GM18499 (cell line): ENCODE results near the gene TBC1D22A.

ENCODE experiments used
- ATAC-seq: cut with Tn5 transposase; IDR thresholded peaks from one replicate; pipeline ENCODE4 v1.9.1; 2021; ENCODE audit warnings: moderate number of reproducible peaks; ENCODE audit not compliant: insufficient read depth, unreplicated experiment

The TBC1D22A gene

GRCh38 chr22:46964773-46965550 is 202.5 kb downstream of the TBC1D22A start:
- ATAC-seq: no peak

DNA sequence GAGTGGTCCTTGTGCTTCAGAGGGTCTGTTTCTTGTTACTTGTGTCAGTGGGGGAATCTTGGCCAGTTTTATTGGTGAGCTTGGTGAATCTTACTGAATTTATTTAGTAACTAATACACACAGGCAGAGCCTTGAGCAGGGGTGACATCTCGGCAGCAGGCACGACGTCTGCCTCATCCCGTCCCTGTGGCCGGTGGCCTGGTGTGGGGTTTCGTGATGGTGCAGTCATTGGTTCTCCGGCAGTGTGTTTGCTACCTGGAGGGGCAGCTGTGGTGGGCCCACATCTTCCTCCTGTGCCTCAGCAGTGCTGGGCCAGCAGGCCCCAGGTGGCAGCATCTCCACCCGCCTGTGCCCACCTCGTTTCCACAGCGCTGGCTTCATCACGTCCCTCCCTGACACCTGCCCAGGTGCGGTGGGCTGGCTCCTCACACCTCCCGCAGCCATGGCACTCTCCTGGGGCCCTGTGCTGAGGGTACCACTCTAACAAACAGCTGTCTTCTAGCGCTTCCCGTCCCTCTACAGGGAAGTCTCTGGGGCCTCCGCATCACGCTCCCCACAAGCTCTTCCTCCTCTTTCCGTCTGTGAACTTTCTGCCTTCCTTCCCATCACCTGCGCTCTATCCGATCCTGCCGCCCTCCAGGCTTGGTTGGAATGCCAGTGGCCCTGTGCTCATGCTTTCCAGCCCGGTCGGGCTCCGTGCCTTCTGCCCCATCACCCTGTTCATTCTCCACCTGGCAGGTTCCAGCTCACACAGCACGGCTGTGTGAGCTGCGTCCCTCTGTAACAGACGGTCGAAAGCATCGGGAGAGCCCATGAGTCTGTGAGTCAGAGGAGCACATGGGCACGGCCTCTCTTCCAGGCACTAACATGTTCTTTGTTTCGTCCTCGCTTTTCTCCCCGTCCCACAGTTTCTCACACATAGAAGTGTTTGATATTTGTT is 203.4 kb downstream of the TBC1D22A start:
- ATAC-seq: no peak

DNA sequence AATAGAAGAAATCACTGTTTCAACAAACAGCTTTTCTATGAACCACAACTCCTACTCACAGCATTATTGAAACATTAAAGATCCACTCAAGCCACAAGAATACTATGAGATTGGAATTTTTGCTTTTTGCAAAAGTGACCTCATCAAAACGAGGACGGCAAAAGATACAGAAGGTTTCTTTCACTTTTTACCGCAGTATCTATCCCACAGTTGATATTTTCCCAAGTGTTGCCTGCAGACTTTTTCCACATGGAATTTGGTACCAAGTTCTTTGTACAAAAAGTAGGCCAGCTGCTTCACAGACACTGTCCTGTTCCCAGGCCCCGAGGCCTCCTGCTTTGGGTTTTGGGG is 204.0 kb downstream of the TBC1D22A start:
- no peak for ATAC-seq

DNA sequence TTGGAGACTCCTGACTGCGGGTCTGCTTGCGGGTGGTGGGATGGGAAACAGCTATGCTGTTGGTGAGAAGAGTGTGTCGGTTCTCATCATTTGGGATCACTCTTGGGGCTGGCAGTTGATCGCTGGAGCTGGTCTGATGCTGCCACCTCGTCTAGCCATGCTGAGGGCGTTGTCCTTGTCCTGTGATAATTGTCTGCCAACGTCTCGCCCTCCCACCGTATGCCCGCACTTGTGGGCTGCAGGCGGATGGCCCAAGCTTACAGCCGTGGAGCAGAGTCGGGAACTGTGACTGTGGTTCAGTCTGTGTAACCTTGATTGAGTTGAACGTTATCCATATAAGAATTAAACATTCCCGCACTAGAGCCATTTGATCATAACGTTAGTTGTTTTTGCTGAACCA is 204.4 kb downstream of the TBC1D22A start:
- no peak for ATAC-seq

GRCh38 chr22:46967445-46968358 is 205.3 kb downstream of the TBC1D22A start:
- ATAC-seq: no peak

DNA sequence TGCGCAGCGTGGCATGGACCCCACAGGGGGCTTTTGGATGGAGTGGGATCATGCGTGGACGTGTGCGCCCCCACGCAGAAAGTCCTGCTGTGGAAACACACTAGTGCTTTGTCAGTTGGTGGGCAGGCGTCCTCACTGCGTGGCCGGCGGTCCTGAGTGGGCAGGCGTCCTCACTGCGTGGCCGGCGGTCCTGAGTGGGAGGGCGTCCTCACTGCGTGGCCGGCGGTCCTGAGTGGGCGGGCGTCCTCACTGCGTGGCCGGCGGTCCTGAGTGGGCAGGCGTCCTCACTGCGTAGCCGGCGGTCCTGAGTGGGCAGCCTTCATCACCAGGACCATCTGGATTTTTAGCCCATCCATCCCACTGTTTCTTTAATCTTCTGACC is 205.9 kb downstream of the TBC1D22A start:
- no peak for ATAC-seq

GRCh38 chr22:46968848-46969247 is 206.4 kb downstream of the TBC1D22A start:
- ATAC-seq: no peak

GRCh38 chr22:46969491-46969890 is 207.0 kb downstream of the TBC1D22A start:
- ATAC-seq: peak; percentile 66

DNA sequence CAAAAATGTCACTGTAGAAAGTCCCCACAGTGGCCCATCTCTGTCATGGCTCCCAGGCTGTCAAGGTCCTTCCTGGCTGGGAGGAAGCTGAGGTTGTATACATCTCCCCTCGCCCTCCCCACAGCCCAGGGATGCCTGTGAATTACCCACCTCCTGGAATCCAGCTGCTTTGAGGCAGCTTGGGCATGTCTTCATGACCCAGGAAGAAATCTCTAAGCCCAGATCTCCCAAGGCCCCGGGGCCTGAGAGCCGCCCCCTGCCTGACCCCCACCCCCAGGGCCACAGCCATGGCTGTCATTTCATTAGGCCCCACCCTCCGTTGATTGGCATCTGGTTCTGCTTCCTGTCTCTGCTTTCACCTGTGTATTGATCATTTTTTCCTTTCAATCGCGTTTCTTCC is 207.5 kb downstream of the TBC1D22A start:
- ATAC-seq: peak; percentile 25

- ATAC-seq: no peak
Observed at GRCh38 chr22:46970411-46971098, 208.1 kb downstream of the TBC1D22A start.

- ATAC-seq: no peak
Observed at GRCh38 chr22:46971099-46971763, 208.8 kb downstream of the TBC1D22A start.

DNA sequence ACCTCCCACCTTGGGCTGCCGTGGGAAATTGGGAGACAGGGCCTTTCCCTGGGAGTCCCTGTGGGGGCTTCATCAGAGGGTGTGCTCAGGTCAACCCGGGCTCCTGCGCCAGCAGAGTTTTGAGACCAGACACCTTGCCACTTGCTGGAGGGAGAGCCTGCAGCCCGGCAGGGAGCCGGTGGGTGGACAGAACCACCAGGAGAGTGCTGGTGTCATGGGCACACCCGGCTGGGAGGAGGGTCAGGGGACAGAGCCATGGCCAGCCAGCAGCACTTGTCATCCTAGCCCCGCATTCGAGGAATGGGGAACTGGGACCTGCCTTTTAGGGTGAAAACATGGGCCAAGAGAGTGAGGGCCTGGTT is 209.3 kb downstream of the TBC1D22A start:
- no peak for ATAC-seq

DNA sequence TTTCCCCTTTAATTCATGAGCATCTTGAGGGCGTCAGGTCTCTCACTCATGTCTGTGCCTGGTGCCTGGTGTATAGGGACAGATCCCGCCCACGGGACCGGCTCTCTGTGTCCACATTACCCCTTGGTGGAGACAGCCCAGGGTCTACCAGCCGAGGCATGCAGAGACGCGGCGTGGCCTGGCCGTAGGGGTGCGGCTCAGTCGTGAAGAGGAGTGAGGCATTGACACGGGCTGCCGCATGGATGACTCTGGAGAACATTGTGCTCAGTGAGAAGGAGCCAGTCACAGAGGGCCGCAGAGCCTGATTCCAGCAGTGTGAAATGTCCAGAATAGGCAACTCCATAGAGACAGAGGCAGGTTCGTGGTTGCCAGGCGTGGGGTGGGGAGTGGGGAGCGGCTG is 209.8 kb downstream of the TBC1D22A start:
- no peak for ATAC-seq

GRCh38 chr22:46972901-46973831 is 210.7 kb downstream of the TBC1D22A start:
- no peak for ATAC-seq

- ATAC-seq: no peak
Observed at GRCh38 chr22:46974077-46974476, 211.6 kb downstream of the TBC1D22A start.

- no peak for ATAC-seq
Observed at GRCh38 chr22:46974631-46975585, 212.5 kb downstream of the TBC1D22A start.

- no peak for ATAC-seq
Observed at GRCh38 chr22:46976143-46976542, 213.7 kb downstream of the TBC1D22A start.
